Endothelial cell of umbilical vein (primary cell): Measurements from ENCODE around the gene ADAP1.

Experiments used
- CTCF ChIP-seq, 2 donors: IDR thresholded peaks; 1 replicate in 1 of 2; 2 replicates in 1 of 2; pipeline ENCODE4 v1.5.1; 2011; ENCODE audit warnings: low read length in 2 of 2, mild to moderate bottlenecking in 2 of 2, moderate library complexity in 2 of 2, control low read depth in 1 of 2, inconsistent platforms in 1 of 2, low read depth in 1 of 2; ENCODE audit not compliant: insufficient read depth in 1 of 2; ENCODE audit errors: extremely low read depth in 1 of 2
- JUN ChIP-seq: IDR thresholded peaks from 2 replicates; pipeline ENCODE4 v1.6.1; 2011; ENCODE audit warnings: borderline replicate concordance, low read depth; ENCODE audit not compliant: insufficient read length, insufficient read depth

- TF ChIP-seq JUN (no peak), CTCF (IDR thresholded peaks at IDR 0.05; ENCODE audit: extremely low read depth in 1 of 2, insufficient read depth in 1 of 2, low read depth in 1 of 2, low read length in 2 of 2) (no peak)
Observed at GRCh38 chr7:862157-862556, 92.3 kb downstream of the ADAP1 start.
